MCF 10A (cell line): ENCODE measurements around the gene AQP3. TPM values are rescaled to one million over a fixed set of nuclear protein-coding genes. Genes with fewer than 3 reads are reported as not detected.
"Not testable (repeated sequence)": the region's sequence is repeated elsewhere in the genome, so short reads cannot be mapped to it uniquely, and the experiment has no call there.

Experiments used
- BruUV-seq: library from RNA; stranded (reverse); fragments of 400-500 nt; replicated peaks from 2 replicates; lab custom pipeline; 2021; lab: Mats Ljungman, UMichigan
- CTCF ChIA-PET: fragments of 300-600 bp; sonication (Branson Sonifier 250); formaldehyde crosslinking; extraction: SDS; loops from one replicate; lab custom pipeline; 2021; ENCODE audit warnings: antibody characterized with exemption, inconsistent platforms; lab: Yijun Ruan, JAX
- POLR2A ChIA-PET: fragments of 300-600, 350-650 bp; sonication (Branson Sonifier 250); formaldehyde crosslinking; extraction: SDS; loops from one replicate; lab custom pipeline; 2020; ENCODE audit warnings: antibody characterized with exemption, inconsistent platforms; lab: Yijun Ruan, JAX
- DNase-seq: peaks from one replicate; pipeline ENCODE4 v3.0.0-alpha.2; 2018; ENCODE audit not compliant: unreplicated experiment
- H3K27ac Mint-ChIP-seq: one replicate; pipeline ENCODE4 v1.8.0; 2022; ENCODE audit warnings: mild to moderate bottlenecking, low read depth, mixed read lengths; ENCODE audit not compliant: unreplicated experiment
- H3K27me3 Mint-ChIP-seq: one replicate; pipeline ENCODE4 v1.8.0; 2022; ENCODE audit warnings: mixed read lengths; ENCODE audit not compliant: insufficient read depth, unreplicated experiment
- H3K36me3 Mint-ChIP-seq: one replicate; pipeline ENCODE4 v1.8.0; 2022; ENCODE audit warnings: mild to moderate bottlenecking, moderate library complexity, mixed read lengths; ENCODE audit not compliant: insufficient read depth, unreplicated experiment
- H3K4me1 Mint-ChIP-seq: one replicate; pipeline ENCODE4 v1.8.0; 2022; ENCODE audit warnings: mixed read lengths; ENCODE audit not compliant: insufficient read depth, unreplicated experiment
- H3K4me3 Mint-ChIP-seq: one replicate; pipeline ENCODE4 v1.8.0; 2022; ENCODE audit warnings: mild to moderate bottlenecking, moderate library complexity, mixed read lengths; ENCODE audit not compliant: unreplicated experiment
- H3K9me3 Mint-ChIP-seq: one replicate; pipeline ENCODE4 v1.8.0; 2022; ENCODE audit warnings: mixed read lengths; ENCODE audit not compliant: unreplicated experiment
- CTCF ChIP-seq: fragments of 200-600 bp; IDR thresholded peaks from one replicate; pipeline ENCODE4 v1.8.0; 2022; ENCODE audit warnings: antibody characterized with exemption, mild to moderate bottlenecking; ENCODE audit not compliant: unreplicated experiment
- intact Hi-C: fragments of 100-400 bp; cut with micrococcal nuclease; formaldehyde crosslinking; loops from 2 replicates; pipeline ENCODE4 v1.14.1; 2022
- microRNA-seq: library from miRNA; unstranded; fragments of <30 nt; microRNA quantifications from one replicate; pipeline ENCODE4 v1.2.0, GENCODE V29; 2022
- total RNA-seq: library from RNA; stranded (reverse); gene quantifications from 2 replicates; pipeline ENCODE4 v1.2.3, GENCODE V29; 2022

AQP3 gene
- total RNA-seq, 1 experiment from 2014 or later, result 0.89 TPM

- ChIA-PET POLR2A (interaction anchor here (3.2 kb wide), 1 partner anchor 80 kb away, joined by 18 read pairs; the partner anchor contains the start of gene NOL6), CTCF (interaction anchor here (1.4 to 2.3 kb wide), 2 partner anchors 11 to 17 kb away, joined by 3 to 19 read pairs; no protein-coding TSS in a partner anchor)
- H3K36me3 Mint-ChIP-seq, result no peaks in the 10 kb centered on the region
- peaks cover 19% of the 10 kb centered on the region for H3K27me3 Mint-ChIP-seq
- H3K9me3 Mint-ChIP-seq, result no peaks in the 10 kb centered on the region
- no peak for DNase-seq
- no peak overlapping the region for H3K4me3 Mint-ChIP-seq
- no peak for TF ChIP-seq CTCF
- H3K4me1 Mint-ChIP-seq, result peaks cover 27% of the 10 kb centered on the region
- intact Hi-C loops, result no loop called here
- peak overlapping the region; percentile 6 for H3K27ac Mint-ChIP-seq
- no TSS peak for BruUV-seq
Measured at GRCh38 chr9:33393581-33393980, 53.8 kb downstream of the AQP3 start.

GRCh38 chr9:33392591-33393021, 54.8 kb downstream of the AQP3 start:
- peaks cover 27% of the 10 kb centered on the region for H3K4me1 Mint-ChIP-seq
- H3K36me3 Mint-ChIP-seq, H3K9me3 Mint-ChIP-seq, DNase-seq, H3K27ac Mint-ChIP-seq, BruUV-seq, intact Hi-C loops, H3K4me3 Mint-ChIP-seq: not testable (repeated sequence)
- POLR2A ChIA-PET, result interaction anchor here (3.2 kb wide), 1 partner anchor 81 kb away, joined by 18 read pairs; the partner anchor contains the start of gene NOL6
- CTCF ChIA-PET, result interaction anchor here (0.5 to 2.3 kb wide), 9 partner anchors 12 to 139 kb away, joined by 3 to 19 read pairs (median 3); partner anchors contain the start of gene AQP3
- H3K27me3 Mint-ChIP-seq, result peaks cover 19% of the 10 kb centered on the region

Small RNA genes within 50 kb of the gene (microRNA-seq; reads per million reads assigned to microRNA genes)
- 2.4 reads per million, percentile 18 among the genes with 10 or more reads in this experiment for gene MIR6851

Other genes starting within 250 kb of the AQP3 start
- gene SPINK4, start 207.4 kb downstream of the AQP3 start, total RNA-seq, result not detected in 2 replicates
- 75.7 and 91.8 TPM in 2 replicates for gene BAG1, start 182.9 kb downstream of the AQP3 start, total RNA-seq
- 67.6 and 85.1 TPM in 2 replicates for gene CHMP5, start 182.5 kb downstream of the AQP3 start, total RNA-seq
- gene NFX1, start 157.1 kb downstream of the AQP3 start, total RNA-seq, result 66.7 and 78.5 TPM in 2 replicates
- not detected in 2 replicates for gene AQP7, start 45.0 kb downstream of the AQP3 start, total RNA-seq
- gene NOL6, start 26.3 kb upstream of the AQP3 start, total RNA-seq, result 37.2 and 48.6 TPM in 2 replicates
- 12.5 and 13.0 TPM in 2 replicates for gene ANKRD18B, start 76.7 kb upstream of the AQP3 start, total RNA-seq